NOMO-1 (cell line): Measurements from ENCODE around the gene BAD.
"Not testable (repeated sequence)": the region's sequence is repeated elsewhere in the genome, so short reads cannot be mapped to it uniquely, and the experiment has no call there.

ENCODE experiments used
- DNase-seq, 2 experiments: peaks; one replicate each; lab custom pipeline; 2025; ENCODE audit not compliant: unreplicated experiment in 2 of 2; lab: John Stamatoyannopoulos, UW

BAD gene

GRCh38 chr11:64284048-64284961 is at the start of gene BAD:
Gene BAD (minus strand): TSS chr11:64284665. CDS start chr11:64284368, 297 bp downstream.
- DNase-seq, result peak; percentile 91 to 96

DNA sequence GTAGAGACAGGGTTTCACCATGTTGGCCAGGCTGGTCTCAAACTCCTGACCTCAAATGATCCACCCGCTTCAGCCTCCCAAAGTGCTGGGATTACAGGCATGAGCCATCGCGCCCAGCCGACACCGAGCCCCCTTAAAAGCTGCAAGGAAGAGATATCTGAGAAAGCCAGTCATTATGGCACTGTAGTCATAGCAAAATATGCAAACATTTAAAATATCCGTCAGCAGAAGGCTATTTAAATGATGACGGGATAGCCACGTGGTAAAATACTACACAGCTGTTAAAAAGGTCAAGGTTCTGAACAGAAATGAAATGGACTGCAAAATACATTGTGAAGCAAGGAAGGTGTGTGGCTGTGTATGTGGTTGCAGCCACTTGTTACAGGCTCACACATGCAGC is 49.1 kb upstream of the BAD start:
- DNase-seq, result no peak

- peak; percentile 82 to 87 for DNase-seq
These were observed 47.3 kb upstream of the BAD start for GRCh38 chr11:64331569-64332371.

DNA sequence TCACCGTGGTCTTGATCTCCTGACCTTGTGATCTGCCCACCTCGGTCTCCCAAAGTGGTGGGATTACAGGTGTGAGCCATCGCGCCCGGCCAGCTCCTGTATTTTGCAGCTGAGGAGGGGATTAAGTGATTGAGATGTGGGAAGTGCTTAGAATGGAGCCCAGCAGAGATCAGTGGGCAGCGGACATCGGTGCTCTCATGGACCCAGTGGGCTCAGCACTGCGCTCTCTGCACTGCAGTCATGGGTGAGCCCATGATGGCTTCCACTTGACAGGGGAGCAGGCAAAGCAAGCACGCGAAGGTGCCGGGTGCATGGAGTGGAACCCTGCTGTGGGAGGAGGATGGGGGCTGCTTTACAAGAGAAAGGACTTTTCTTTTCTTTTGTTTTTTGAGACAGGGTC is 46.4 kb upstream of the BAD start:
- DNase-seq, result no peak

DNA sequence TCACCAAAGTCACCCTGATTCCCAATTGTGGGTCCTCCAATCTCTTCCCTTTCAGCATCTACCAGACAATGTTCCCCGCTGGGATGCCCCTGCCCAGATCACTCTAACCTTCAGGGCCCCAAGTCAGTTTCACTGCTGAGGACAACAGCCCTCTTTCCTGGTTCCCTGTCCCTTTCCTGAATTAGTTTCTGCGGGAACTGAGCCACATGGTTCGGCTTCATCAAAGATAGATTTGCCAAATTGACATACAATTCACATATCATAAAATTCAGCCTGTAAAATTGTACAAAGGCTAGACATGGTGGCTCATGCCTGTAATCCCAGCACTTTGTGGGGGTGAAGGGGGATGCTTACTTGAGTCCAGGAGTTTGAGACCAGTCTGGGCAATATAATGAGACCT is 43.5 kb upstream of the BAD start:
- no peak for DNase-seq

DNA sequence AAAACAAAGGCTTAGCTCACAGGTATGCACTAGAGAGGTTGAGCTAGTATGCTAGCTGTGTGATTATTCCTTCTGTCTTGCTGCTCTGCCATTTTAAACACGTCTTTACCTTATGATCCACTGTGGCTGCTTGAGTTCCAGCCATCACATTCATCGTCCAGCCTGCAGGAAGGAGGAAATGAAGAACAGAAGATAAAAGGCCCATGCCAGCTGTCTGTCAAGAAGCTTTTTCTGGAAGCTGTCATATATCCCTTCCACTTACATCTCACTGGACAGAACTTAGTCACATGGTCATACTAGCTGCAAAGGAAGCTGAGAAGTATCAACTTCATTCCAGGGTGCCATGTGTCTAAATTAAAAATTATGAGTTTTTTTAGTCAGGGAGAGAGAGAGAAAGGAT is 42.9 kb upstream of the BAD start:
- DNase-seq, result no peak

DNA sequence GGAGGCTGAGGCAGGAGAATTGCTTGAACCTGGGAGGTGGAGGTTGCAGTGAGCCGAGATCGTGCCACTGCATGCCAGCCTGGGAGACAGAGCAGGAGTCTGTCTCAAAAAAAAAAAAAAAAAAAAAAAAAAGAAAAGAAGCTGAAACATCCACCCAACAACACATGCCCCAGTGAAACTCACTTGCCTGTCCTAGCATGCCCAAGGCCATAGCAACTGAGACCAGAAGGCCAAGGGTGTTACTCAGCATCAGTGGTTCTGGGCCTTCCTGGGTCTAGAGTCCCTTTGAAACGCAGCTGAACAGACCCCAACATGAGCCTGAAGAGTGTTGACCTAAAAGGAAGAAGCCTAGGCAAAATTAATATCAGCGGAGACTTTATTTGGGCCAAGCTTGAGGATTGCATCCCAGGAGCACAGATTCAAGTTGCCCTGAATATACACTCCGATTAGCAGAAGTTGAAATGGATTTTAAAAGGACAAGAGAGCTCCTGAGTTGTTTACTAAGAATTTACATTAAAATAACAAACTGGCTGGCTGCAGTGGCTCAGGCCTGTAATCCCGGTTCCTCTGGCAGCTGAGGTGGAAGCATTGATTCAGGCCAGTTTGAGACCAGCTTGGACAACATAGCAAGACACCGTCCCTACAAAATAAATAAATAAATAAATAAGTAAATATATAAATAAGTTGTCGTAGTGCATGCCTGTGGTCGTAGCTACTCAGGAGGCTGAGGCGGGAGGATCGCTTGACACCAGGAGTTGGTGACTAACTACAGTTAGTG is 40.4 kb upstream of the BAD start:
- DNase-seq, result no peak

GRCh38 chr11:64323984-64324383 is 39.5 kb upstream of the BAD start:
- not testable (repeated sequence) for DNase-seq

DNA sequence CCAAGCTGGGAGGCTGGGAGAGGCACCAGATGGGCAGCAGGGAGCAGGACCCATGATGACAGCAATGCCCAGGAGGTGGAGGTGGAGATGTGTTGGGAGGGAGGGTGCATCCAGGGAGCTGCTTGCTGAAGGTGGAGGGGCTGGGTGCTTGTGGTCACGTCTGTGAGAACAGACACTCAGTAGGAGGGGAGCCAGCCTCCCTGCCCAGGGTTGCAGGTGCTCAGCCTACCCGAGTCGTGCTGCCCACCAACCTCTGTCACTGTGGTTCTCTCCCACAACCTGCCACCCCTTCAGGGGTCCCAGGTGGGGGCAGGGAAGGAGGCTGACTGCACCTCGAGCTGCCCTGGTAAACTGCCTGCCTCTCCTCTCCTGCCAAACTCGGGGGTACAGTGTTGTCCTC is 38.9 kb upstream of the BAD start:
- DNase-seq, result no peak

DNA sequence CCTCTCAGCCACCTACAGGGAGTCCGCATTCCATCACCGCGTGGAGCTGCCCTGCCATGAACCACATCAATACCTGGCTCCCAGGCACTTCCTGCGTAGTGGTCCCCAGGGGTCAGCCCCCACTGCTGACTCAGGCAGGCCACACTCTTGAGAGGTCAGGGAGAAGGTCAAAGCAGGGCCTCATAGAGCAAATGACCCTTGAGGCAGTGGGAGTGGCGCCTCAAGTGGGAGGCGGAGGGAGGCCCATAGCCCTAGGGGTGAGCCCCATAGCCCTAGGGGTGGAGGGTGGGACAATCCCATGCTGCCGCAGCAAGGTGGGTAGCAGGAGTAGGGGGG is 38.4 kb upstream of the BAD start:
- DNase-seq, result no peak

DNA sequence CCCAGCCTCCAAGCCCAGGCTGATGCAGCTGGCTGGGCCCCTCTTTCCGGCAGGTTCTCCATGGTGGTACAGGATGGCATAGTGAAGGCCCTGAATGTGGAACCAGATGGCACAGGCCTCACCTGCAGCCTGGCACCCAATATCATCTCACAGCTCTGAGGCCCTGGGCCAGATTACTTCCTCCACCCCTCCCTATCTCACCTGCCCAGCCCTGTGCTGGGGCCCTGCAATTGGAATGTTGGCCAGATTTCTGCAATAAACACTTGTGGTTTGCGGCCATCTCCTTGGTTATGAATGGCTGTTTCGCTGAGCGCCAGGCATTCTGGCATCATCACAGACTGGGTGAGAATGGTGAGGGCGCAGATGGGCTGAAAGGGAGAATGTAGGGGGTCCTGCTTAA is 37.1 kb upstream of the BAD start:
- DNase-seq, result no peak

DNA sequence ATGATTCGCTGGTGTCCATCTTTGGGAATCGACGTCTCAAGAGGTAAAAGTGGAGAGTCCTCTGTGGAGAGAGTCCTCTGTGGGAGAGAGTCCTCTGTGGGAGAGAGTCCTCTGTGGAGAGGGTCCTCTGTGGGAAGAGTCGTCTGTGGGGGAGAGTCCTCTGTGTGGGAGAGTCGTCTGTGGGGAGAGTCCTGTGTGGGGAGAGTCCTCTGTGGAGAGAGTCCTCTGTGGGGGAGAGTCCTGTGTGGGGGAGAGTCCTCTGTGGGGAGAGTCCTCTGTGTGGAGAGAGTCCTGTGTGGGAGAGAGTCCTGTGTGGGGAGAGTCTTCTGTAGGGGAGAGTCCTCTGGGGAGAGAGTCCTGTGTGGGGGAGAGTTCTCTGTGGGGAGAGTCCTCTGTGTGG is 36.6 kb upstream of the BAD start:
- DNase-seq, result no peak

DNA sequence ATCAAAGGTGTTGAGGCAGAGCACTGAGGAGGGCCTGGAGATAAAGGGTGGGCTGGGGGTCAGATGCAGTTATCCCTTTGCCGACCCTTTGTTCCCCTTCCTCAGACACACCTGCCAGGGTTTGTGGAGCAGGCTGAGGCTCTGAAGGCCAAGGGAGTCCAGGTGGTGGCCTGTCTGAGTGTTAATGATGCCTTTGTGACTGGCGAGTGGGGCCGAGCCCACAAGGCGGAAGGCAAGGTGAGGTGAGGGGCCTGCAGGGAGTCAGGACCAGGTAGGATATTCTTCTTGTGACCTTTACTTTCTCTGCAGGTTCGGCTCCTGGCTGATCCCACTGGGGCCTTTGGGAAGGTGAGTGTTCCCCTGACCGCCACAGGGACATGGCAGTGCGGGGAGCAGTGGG is 36.1 kb upstream of the BAD start:
- no peak for DNase-seq

- peak; percentile 26 to 40 for DNase-seq
These were observed 34.6 kb upstream of the BAD start for GRCh38 chr11:64318766-64319761.

DNA sequence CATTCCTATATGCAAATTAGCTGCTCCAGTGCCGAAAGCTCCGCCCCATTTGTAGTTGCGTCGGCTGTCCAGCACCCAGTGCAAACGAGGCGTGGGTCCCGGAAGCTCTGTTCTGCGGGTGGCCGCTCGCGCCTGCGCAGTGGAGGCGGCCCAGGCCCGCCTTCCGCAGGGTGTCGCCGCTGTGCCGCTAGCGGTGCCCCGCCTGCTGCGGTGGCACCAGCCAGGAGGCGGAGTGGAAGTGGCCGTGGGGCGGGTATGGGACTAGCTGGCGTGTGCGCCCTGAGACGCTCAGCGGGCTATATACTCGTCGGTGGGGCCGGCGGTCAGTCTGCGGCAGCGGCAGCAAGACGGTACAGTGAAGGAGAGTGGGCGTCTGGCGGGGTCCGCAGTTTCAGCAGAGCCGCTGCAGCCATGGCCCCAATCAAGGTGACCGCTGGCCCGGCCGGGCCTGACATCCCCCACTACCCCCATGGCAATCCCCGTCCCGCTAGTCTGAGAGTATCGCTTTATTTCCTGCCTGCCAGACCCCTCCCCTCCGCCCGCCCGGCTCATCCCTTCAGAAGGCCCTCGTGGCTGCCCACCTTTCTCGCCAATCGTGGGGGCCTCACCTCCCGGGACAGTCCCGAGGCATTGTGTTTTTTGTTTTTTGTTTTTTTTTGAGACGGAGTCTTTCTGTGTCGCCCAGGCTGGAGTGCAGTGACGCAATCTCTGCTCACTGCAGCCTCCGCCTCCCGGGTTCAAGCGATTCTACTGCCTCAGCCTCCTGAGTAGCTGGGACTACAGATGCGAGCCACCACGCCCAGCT is 33.7 kb upstream of the BAD start, which contains the start of gene PRDX5:
Gene PRDX5 (plus strand): TSS at position 161 of the 805 bp plus-strand sequence. CDS start 95 bp downstream, at position 256.
- peak; percentile 98 for DNase-seq

- DNase-seq, result peak; percentile 93 to 98
These were observed 33.0 kb upstream of the BAD start, which contains the start of gene TRMT112 for GRCh38 chr11:64317325-64317960. Gene TRMT112 (minus strand): TSS chr11:64317559. CDS start chr11:64317526, 33 bp downstream.

GRCh38 chr11:64316672-64317324 is 32.3 kb upstream of the BAD start:
- peak in 1 of 2 experiments; percentile 24 for DNase-seq
